ENCODE data around the gene CBX4. TPM values are rescaled to one million over a fixed set of nuclear protein-coding genes. Genes with fewer than 3 reads are reported as not detected.

Gene CBX4
- total and polyA plus RNA-seq, 2 experiments from 2014 or later, result 1.2 to 18.9 TPM

DNA sequence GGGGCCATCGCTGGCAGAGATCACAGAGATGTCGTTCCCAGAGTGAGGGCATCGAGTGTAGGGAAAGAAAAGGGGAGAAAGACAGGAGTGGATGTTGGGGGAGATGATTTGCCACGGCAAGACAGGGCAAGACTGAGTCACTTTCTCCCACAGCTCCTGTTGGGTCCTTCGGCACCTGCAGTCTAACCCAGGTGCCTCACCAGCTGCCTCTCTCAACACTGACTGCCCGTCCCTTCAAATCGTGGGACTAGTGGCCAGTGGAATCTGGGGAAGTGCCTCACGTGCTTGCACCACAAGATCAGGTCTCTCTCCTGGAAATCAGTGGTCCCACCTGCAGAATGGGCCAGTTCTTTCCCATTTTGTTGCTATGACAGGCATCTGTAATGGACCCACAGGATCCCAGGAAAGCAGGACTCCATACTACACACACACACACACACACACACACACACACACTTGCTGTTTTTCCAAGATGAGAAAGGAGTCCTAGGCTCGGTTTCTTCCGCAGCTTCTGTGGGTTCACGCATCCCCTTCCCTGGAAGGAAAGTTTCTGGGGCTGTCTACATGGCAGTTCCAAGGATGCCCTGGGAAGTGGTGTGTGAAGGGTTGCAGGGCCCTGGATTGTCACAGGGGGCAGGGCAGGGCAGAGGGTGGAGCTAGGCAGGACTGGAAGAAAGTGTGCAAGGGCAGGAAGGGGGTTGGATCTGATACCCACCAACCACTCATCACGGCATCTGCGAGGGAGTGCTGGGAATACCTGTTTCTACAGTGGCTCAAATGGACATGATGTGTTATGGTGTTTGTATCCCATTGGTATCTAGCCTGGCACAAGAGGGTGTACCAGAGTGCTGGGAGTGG lies 32.1 kb downstream of the CBX4 start:
- Histone ChIP-seq H3K36me3 (ENCODE audit: low read depth) (no peaks in the 10 kb centered on the region), H3K9ac (no peak overlapping the region), H3F3A (ENCODE audit: insufficient read depth) (no peaks in the 10 kb centered on the region), H3K27me3 (replicated peaks; ENCODE audit: insufficient read depth) (peaks cover 89% of the 10 kb centered on the region), H3K9me3 (ENCODE audit: low read depth) (no peaks in the 10 kb centered on the region), H3K9me2 (ENCODE audit: insufficient read depth) (no peaks in the 10 kb centered on the region), H4K20me1 (ENCODE audit: insufficient read depth) (no peaks in the 10 kb centered on the region), H3K4me2 (ENCODE audit: unreplicated experiment) (no peak overlapping the region), H3K4me1 (ENCODE audit: insufficient read depth) (no peaks in the 10 kb centered on the region), H2AFZ (no peak overlapping the region), H3K4me3 (no peak overlapping the region), H3K27ac (no peak overlapping the region), H3K79me2 (ENCODE audit: insufficient read depth) (no peaks in the 10 kb centered on the region)
- DNase-seq, result no peak
- TF ChIP-seq EZH2phosphoT487 (IDR thresholded peaks at IDR 0.05; ENCODE audit: insufficient read depth, low read depth) (no peak), EZH2 (IDR thresholded peaks at IDR 0.05; ENCODE audit: insufficient read depth, poor library complexity, severe bottlenecking) (no peak)
- in situ Hi-C loops (cut with MboI), result no loop called here
- 39% methylated on average over 13 of the region's 13 CpGs for WGBS, 2 experiments (ENCODE audit: low coverage in 1 of 2, low lambda C conversion rate in 2 of 2, missing lambda C conversion rate in 2 of 2)

DNA sequence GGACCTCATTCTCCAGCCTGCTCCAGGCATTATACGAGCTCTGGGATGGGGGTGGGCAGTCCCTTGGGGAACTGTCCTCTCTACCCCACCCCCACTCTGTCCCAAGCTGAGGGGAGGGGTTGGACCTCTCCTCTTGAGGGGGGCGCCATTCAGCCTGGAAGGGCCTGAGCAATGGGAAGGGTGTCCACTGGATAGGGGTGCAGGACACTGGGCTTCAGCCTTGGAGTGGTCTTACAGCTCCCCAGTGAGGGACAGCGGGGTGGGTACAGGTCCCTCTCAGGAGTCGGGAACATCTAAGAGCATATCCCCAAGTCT lies 32.8 kb downstream of the CBX4 start:
- H4K20me1 ChIP-seq (ENCODE audit: insufficient read depth), result no peaks in the 10 kb centered on the region

DNA sequence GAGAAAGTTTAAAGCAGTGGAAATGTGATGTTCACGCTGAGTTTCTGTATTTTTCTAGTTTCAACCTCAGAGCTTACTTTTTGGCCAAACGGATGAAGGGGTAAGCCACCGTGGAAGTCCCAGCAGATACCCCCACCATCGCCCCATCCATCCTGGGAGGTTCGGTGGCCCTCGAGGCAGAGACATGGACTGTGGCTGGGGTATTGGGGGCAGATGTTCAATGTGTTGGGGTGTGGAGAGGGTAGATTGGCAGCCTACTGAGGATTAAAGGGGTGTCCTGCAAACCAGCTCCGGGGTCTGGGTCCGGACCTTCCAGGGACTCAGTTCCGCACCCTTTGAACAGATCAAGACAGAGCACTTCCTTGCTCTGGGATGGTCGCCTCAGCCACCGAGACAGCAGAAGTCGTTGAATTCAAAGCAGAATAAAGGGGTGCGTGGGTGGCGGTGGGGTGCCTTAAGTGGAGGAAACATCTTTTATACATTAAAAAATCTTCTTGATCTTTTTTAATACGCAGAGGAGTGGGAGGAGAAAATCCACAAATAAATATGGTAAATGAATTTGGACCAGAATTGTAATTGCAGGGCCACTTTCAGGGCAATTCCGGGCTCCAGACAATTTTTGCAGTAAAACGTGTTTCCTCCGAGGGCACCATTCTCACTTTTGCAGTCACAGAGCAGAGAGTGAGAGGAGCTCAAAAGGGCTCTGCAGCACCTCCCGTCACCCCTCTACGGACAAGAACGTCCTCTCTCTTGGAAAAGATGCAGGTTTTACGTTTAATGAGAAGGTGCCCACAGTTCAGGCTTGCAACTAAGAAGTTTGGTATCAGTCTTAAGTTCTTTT lies 34.2 kb downstream of the CBX4 start:
- no peak overlapping the region for H3K27ac ChIP-seq
- in situ Hi-C loops (cut with MboI), result no loop called here
- no peaks in the 10 kb centered on the region for H3K9me2 ChIP-seq (ENCODE audit: insufficient read depth)
- H3K9ac ChIP-seq, result no peak overlapping the region
- H3K4me1 ChIP-seq (ENCODE audit: insufficient read depth), result no peaks in the 10 kb centered on the region
- peaks cover 92% of the 10 kb centered on the region for H3K27me3 ChIP-seq (replicated peaks; ENCODE audit: insufficient read depth)
- TF ChIP-seq EZH2 (IDR thresholded peaks at IDR 0.05; ENCODE audit: insufficient read depth, poor library complexity, severe bottlenecking) (no peak), EZH2phosphoT487 (IDR thresholded peaks at IDR 0.05; ENCODE audit: insufficient read depth, low read depth) (no peak)
- no peaks in the 10 kb centered on the region for H3K79me2 ChIP-seq (ENCODE audit: insufficient read depth)
- H3K4me2 ChIP-seq (ENCODE audit: unreplicated experiment), result no peak overlapping the region
- H4K20me1 ChIP-seq (ENCODE audit: insufficient read depth), result no peaks in the 10 kb centered on the region
- no peaks in the 10 kb centered on the region for H3K9me3 ChIP-seq (ENCODE audit: low read depth)
- H3K36me3 ChIP-seq (ENCODE audit: low read depth), result no peaks in the 10 kb centered on the region
- 17 to 18% methylated on average over 22 of the region's 22 CpGs for WGBS, 2 experiments (ENCODE audit: low coverage in 1 of 2, low lambda C conversion rate in 2 of 2, missing lambda C conversion rate in 2 of 2)
- H3K4me3 ChIP-seq, result no peak overlapping the region
- no peak overlapping the region for H2AFZ ChIP-seq
- no peak for DNase-seq
- H3F3A ChIP-seq (ENCODE audit: insufficient read depth), result no peaks in the 10 kb centered on the region

More for the DNA sequence above, 32.8 kb downstream of the CBX4 start:
- Histone ChIP-seq H3K36me3 (ENCODE audit: low read depth) (no peaks in the 10 kb centered on the region), H3K4me3 (no peak overlapping the region), H3K79me2 (ENCODE audit: insufficient read depth) (no peaks in the 10 kb centered on the region), H3K27ac (no peak overlapping the region), H3K27me3 (replicated peaks; ENCODE audit: insufficient read depth) (peaks cover 89% of the 10 kb centered on the region), H3K9me2 (ENCODE audit: insufficient read depth) (no peaks in the 10 kb centered on the region), H3K9ac (no peak overlapping the region), H2AFZ (no peak overlapping the region), H3K4me2 (ENCODE audit: unreplicated experiment) (no peak overlapping the region), H3K4me1 (ENCODE audit: insufficient read depth) (no peaks in the 10 kb centered on the region), H3K9me3 (ENCODE audit: low read depth) (no peaks in the 10 kb centered on the region), H3F3A (ENCODE audit: insufficient read depth) (no peaks in the 10 kb centered on the region)
- TF ChIP-seq EZH2 (IDR thresholded peaks at IDR 0.05; ENCODE audit: insufficient read depth, poor library complexity, severe bottlenecking), result no peak
- TF ChIP-seq EZH2phosphoT487 (IDR thresholded peaks at IDR 0.05; ENCODE audit: insufficient read depth, low read depth), result no peak
- in situ Hi-C loops (cut with MboI), result no loop called here
- WGBS, 2 experiments (ENCODE audit: low coverage in 1 of 2, low lambda C conversion rate in 2 of 2, missing lambda C conversion rate in 2 of 2), result 21% methylated on average over 4 of the region's 4 CpGs
- DNase-seq, result no peak

DNA sequence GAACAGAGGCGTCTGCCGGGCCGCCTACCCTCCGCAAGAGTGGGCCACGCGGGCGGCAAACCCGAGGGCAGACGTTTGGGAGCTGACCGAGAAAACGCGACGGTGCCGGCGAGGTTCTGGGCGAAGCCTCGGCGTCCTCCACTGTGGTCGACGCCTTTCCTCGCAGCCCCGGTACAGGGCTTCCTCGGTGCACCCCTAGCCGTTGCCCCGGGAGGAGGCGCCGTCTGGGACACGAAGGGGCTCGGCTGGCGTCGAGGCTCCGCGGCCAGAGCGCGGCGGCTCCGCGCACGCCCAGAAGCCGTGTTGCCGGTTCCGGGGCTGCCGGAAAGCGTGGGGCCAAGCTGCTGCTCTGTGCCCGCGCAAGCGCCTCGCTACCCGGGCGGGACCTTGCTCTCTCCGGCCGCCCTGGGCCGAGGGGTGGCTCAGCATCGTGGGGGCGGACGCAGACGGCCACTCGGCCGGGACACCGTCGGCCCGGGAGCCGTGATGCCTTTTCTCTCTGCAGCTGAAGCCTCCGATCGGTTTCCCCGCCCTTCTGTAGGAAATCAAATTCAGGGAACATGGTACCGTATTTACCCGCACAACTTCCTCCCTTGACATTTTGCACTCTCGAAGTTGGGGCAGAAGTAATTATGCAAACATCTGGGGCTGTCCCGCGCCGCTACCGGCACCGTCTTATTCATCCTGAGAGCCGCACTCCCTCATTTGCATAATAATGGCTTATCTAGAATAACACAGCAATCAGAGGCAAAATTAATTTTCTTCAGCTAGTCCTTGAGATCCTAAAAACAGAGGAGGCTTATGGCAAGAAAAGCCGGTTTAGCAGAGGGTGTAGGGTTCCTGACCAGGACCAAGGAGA lies 35.0 kb downstream of the CBX4 start:
- no peaks in the 10 kb centered on the region for H3K4me1 ChIP-seq (ENCODE audit: insufficient read depth)
- H3K4me2 ChIP-seq (ENCODE audit: unreplicated experiment), result no peak overlapping the region
- WGBS, 2 experiments (ENCODE audit: low coverage in 1 of 2, low lambda C conversion rate in 2 of 2, missing lambda C conversion rate in 2 of 2), result 13 to 15% methylated on average over 59 to 71 of the region's 76 CpGs
- H3K9me3 ChIP-seq (ENCODE audit: low read depth), result no peaks in the 10 kb centered on the region
- no peak overlapping the region; the same call in 1 of the 2 replicates for H2AFZ ChIP-seq
- no peaks in the 10 kb centered on the region for H3K79me2 ChIP-seq (ENCODE audit: insufficient read depth)
- H3K9ac ChIP-seq, result no peak overlapping the region
- H3K27me3 ChIP-seq (replicated peaks; ENCODE audit: insufficient read depth), result peaks cover 98% of the 10 kb centered on the region
- no peaks in the 10 kb centered on the region for H3F3A ChIP-seq (ENCODE audit: insufficient read depth)
- no peaks in the 10 kb centered on the region for H3K9me2 ChIP-seq (ENCODE audit: insufficient read depth)
- DNase-seq, result no peak
- H3K27ac ChIP-seq, result no peak overlapping the region
- no peak overlapping the region for H3K4me3 ChIP-seq
- no peaks in the 10 kb centered on the region for H4K20me1 ChIP-seq (ENCODE audit: insufficient read depth)
- TF ChIP-seq EZH2 (IDR thresholded peaks at IDR 0.05; ENCODE audit: insufficient read depth, poor library complexity, severe bottlenecking) (peak; percentile 78), EZH2phosphoT487 (IDR thresholded peaks at IDR 0.05; ENCODE audit: insufficient read depth, low read depth) (peak; percentile 72; the same call in 1 of the 2 replicates)
- in situ Hi-C loops (cut with MboI), result no loop called here
- no peaks in the 10 kb centered on the region for H3K36me3 ChIP-seq (ENCODE audit: low read depth)

Data from GM23248 (cell line).